CD4-positive, alpha-beta T cell treated with Interleukin-12 subunit alpha and Interleukin-12 subunit beta, for 1 hour (primary cell): ENCODE data around the gene CSGALNACT2.
"Not testable (repeated sequence)": the region's sequence is repeated elsewhere in the genome, so short reads cannot be mapped to it uniquely, and the experiment has no call there.

Experiments used
- DNase-seq: peaks from one replicate; pipeline ENCODE4 v3.0.0-alpha.2; 2020

CSGALNACT2 gene

GRCh38 chr10:43218206-43218950 lies 80.1 kb downstream of the CSGALNACT2 start:
- no peak for DNase-seq

- no peak for DNase-seq
These were observed 80.9 kb downstream of the CSGALNACT2 start for GRCh38 chr10:43218951-43219837.

DNA sequence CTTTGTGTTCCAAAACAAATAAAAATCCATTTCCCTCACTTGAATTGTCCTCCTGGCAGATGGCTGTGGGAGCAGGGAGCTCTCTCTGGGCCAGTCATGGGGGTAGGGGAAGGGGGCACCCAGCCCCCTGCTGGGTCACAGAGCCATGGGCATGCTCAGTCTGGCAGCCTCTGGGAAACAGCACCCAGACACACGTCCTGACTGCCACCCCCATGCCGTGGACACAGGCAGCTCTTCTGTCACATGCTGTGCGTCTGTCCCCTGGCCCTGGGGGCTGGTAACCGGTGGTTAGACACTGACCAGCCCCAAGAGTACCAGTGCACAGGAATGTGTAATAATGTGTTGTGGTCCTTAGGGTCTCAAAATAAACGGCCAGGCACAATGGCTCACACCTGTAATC lies 81.6 kb downstream of the CSGALNACT2 start:
- DNase-seq, result no peak

- DNase-seq, result not testable (repeated sequence)
These were observed 82.0 kb downstream of the CSGALNACT2 start for GRCh38 chr10:43220251-43220650.

DNA sequence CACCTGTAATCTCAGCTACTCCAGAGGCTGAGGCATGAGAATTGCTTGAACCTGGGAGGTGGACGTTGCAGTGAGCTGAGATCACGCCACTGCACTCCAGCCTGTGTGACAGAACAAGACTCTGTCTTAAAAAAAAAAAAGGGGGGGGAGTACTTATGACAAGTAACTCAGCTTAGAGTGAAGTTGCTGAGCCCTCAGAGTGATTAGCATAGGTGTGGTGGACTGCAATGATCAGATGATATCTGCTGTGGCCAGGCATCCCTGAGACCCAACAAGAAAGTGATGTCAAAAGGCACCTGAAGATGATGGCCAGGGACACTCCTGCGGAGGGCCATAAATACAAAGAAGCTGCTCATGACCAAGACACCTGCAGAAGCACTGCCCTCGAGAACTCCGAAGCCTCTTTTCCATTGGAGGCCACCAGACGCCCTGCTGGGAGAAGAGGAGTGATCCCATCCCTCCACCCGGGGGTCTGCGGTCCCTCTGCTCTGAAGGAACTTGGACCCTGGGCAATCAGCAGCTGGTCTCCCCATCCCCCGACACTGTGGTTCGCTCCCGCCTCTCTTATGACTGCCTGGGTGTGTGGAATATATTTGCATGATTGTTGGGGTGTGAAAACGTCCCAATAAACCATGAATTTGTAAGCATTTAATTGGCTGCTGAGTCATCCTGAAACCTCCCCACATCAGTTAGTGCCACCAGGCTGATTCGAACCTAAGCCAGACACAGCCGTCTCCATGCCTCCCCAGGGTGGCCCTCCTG lies 82.6 kb downstream of the CSGALNACT2 start:
- no peak for DNase-seq

- no peak for DNase-seq
These were observed 83.4 kb downstream of the CSGALNACT2 start for GRCh38 chr10:43221419-43222209.

- DNase-seq, result no peak
These were observed 84.0 kb downstream of the CSGALNACT2 start for GRCh38 chr10:43222210-43222720.

GRCh38 chr10:43223056-43223455 lies 84.8 kb downstream of the CSGALNACT2 start:
- no peak for DNase-seq

GRCh38 chr10:43224321-43224720 lies 86.1 kb downstream of the CSGALNACT2 start:
- no peak for DNase-seq

GRCh38 chr10:43225004-43225786 lies 87.0 kb downstream of the CSGALNACT2 start:
- no peak for DNase-seq

GRCh38 chr10:43225787-43226153 lies 87.5 kb downstream of the CSGALNACT2 start:
- DNase-seq, result peak; percentile 54

DNA sequence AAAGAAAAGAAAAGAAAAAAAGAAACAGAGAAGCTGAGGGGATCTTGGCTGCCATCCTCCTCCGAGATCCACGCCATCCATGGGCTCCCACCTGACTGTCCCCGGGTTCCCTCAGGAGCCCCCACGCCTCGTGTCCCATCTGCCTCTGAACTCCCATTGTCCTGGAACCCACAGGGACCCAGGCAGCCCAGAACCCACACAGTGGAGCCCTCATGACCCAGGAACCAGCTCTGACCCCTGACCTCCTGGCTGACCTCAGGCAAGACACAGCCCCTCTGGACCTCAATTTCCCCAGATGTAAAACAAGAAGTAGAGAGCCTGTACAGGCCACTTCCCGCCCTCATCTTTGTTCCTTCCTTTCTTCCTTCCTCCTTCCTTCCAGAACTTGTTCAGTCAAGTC lies 88.2 kb downstream of the CSGALNACT2 start:
- no peak for DNase-seq

GRCh38 chr10:43226851-43227845 lies 88.9 kb downstream of the CSGALNACT2 start:
- DNase-seq, result no peak

GRCh38 chr10:43227911-43228782 lies 89.9 kb downstream of the CSGALNACT2 start:
- no peak for DNase-seq

DNA sequence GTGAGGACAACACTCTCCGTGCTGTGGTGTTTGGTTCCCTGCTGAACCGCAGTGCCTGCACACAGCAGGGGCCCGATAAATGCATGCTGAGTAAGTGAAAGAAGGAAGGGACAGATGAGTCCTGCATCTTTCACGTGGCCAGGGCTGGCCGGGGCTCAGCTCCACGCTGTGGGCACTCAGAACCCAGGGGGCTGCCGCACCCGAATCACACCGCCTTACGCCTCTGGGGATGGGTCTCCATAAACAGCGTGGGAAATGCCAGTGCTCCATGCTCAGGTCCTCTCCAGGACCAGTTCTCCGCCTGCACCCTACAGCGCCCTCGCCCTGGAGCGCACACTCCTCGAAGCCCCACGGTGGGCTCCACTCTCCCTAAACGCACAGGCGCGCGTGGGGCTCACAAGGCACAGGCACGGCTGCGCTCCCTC lies 90.5 kb downstream of the CSGALNACT2 start:
- DNase-seq, result no peak

- DNase-seq, result peak; percentile 56
These were observed 91.2 kb downstream of the CSGALNACT2 start for GRCh38 chr10:43229208-43230061.

DNA sequence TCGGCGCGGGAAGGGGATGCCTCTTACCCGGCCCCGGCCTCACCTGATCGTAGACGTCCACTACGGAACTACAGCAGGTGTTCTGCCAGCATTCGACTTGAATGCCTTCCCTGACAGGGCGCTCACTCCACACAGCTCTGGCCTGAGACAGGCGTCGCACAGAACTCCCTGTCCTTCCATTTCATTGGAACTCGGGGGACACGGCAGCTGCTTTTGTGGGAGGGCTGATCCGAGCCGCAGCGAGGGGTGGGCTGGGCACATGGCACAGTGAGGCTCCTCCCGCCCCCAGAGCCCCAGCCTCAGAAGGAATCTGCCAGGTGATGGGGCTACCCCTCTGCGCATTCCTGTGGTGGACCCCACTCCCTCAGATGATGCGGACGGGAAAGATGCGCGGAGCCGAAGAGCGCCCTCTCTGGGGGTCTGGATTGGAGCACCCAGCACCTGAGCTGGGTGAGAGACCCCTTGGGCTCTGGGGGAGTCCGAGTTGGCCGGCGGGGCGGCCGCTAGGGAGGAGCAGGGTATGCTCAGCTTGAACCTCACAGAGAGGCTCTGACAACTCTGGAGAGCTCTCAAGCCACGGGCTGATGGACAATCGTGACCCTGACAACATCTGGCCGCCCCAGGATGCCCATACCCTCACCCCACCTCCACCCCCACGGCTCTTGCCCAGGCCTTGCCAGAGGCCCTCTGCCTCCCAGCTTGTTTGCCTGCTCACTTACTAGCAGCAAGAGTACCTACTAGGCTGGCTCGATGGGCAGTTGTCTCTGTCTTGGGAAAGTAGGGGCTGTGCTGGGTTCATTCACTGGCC lies 92.1 kb downstream of the CSGALNACT2 start:
- no peak for DNase-seq
